HepG2 (cell line): ENCODE measurements around the gene NFX1.

Experiments used
- CENPT ChIP-seq: sonication (generic); formaldehyde crosslinking; IDR thresholded peaks from 2 replicates; pipeline ENCODE4 v1.8.0; 2022; ENCODE audit warnings: low read depth, mild to moderate bottlenecking, moderate library complexity, missing genetic modification reagents
- KAT7 ChIP-seq: IDR thresholded peaks from 2 replicates; pipeline ENCODE4 v1.6.1; 2018; ENCODE audit warnings: borderline replicate concordance, missing compliant biosample characterization
- SRY ChIP-seq: sonication (generic); formaldehyde crosslinking; IDR thresholded peaks from 2 replicates; pipeline ENCODE4 v1.8.0; 2022; ENCODE audit warnings: mild to moderate bottlenecking, missing genetic modification reagents
- ZBTB4 ChIP-seq: sonication (generic); formaldehyde crosslinking; IDR thresholded peaks from 2 replicates; pipeline ENCODE4 v1.4.0; 2020; ENCODE audit warnings: missing genetic modification reagents, mild to moderate bottlenecking, borderline replicate concordance

GRCh38 chr9:33256236-33256635 lies 34.1 kb upstream of the NFX1 start:
- TF ChIP-seq ZBTB4 (CRISPR knock-in tag) = no peak
- TF ChIP-seq KAT7 (CRISPR knock-in tag) = no peak
- no peak for TF ChIP-seq CENPT (CRISPR knock-in tag)
- no peak for TF ChIP-seq SRY (CRISPR knock-in tag)
